ENCODE measurements around the gene PHF19.

PHF19 gene

GRCh38 chr9:120922404-120923195, 45.6 kb upstream of the PHF19 start:
- H3K4me3 ChIP-seq (ENCODE audit: control insufficient read depth, low read depth, low read length) = no peak overlapping the region
- TF ChIP-seq CTCF (conservative IDR thresholded peaks at IDR 0.05; ENCODE audit: control insufficient read depth, insufficient read depth, low read depth, low read length) = no peak
- no peak for DNase-seq (ENCODE audit: low read depth)

- H3K4me3 ChIP-seq (ENCODE audit: control insufficient read depth, low read depth, low read length) = no peak overlapping the region
- DNase-seq (ENCODE audit: low read depth) = no peak
- TF ChIP-seq CTCF (conservative IDR thresholded peaks at IDR 0.05; ENCODE audit: control insufficient read depth, insufficient read depth, low read depth, low read length) = no peak
Observed at GRCh38 chr9:120921661-120922181, 44.7 kb upstream of the PHF19 start.

GRCh38 chr9:120920806-120921178, 43.8 kb upstream of the PHF19 start:
- TF ChIP-seq CTCF (conservative IDR thresholded peaks at IDR 0.05; ENCODE audit: control insufficient read depth, insufficient read depth, low read depth, low read length) = no peak
- no peak overlapping the region for H3K4me3 ChIP-seq (ENCODE audit: control insufficient read depth, low read depth, low read length)
- no peak for DNase-seq (ENCODE audit: low read depth)

- no peak overlapping the region for H3K4me3 ChIP-seq (ENCODE audit: control insufficient read depth, low read depth, low read length)
Observed at GRCh38 chr9:120919843-120920805, 43.1 kb upstream of the PHF19 start.

GRCh38 chr9:120918931-120919842, 42.2 kb upstream of the PHF19 start:
- TF ChIP-seq CTCF (conservative IDR thresholded peaks at IDR 0.05; ENCODE audit: control insufficient read depth, insufficient read depth, low read depth, low read length) = no peak
- DNase-seq (ENCODE audit: low read depth) = no peak
- H3K4me3 ChIP-seq (ENCODE audit: control insufficient read depth, low read depth, low read length) = no peak overlapping the region

More at GRCh38 chr9:120919843-120920805, 43.1 kb upstream of the PHF19 start:
- no peak for TF ChIP-seq CTCF (conservative IDR thresholded peaks at IDR 0.05; ENCODE audit: control insufficient read depth, insufficient read depth, low read depth, low read length)
- DNase-seq (ENCODE audit: low read depth) = peak; percentile 49

Data from fibroblast of mammary gland (primary cell).